Body of pancreas (tissue), 4 donors: ENCODE data around the gene LRSAM1.

Experiments used
- CTCF ChIP-seq, 7 experiments: fragments of 450-650 bp in 4 of 7; fragments of 200-600 bp in 3 of 7; sonication (generic) in 3 of 7; IDR thresholded peaks; one replicate each; pipeline ENCODE4 v1.5.1; 2016 to 2019; ENCODE audit warnings: antibody characterized with exemption in 7 of 7
- POLR2A ChIP-seq, 3 donors: fragments of 450-650 bp; IDR thresholded peaks; one replicate each; pipeline ENCODE4 v1.6.1; 2016; ENCODE audit warnings: antibody characterized with exemption in 3 of 3, mild to moderate bottlenecking in 2 of 3

DNA sequence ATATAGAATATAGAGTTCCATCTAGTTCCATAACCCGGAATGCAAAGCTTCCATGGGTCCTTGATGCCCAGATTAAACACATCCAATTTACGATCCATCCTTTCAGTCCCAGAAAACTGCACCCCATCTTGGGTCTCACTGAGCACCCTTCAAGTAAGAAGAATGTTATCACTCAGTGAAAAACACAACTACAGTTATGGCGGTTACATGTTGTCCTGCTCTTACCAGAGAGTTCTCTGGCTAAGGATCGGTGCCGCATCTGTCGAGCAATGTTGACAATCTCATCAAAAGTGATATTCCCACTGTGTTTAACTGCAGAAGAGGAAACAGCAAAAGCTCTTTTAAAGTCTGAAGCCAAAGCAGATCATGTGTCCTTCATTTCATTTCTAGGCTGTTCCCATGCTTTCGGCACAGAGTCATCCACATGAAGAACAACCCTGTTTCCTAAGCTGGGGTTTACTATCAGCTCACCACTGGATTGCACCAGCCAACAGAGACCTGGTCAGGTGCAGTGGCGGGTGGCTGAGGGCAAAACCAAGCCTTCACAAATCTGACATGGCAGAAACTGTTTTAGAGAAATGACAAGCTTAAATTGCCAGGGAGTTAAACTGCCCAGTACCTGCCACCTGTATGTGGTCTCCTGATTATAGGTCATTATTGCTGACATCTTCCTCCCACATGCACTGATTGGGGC lies 3.1 kb upstream of the LRSAM1 start:
- TF ChIP-seq CTCF (IDR thresholded peaks at IDR 0.05) = no peak
- no peak for TF ChIP-seq POLR2A (IDR thresholded peaks at IDR 0.05)
